Esophagus squamous epithelium (tissue), 4 donors: ENCODE measurements around the gene SERINC5.

Experiments used
- POLR2A ChIP-seq, 4 donors: fragments of 450-650 bp; IDR thresholded peaks; one replicate each; pipeline ENCODE4 v1.6.1; 2017; ENCODE audit warnings: antibody characterized with exemption in 4 of 4, mild to moderate bottlenecking in 4 of 4, moderate library complexity in 3 of 4
- TF ChIP-seq, protein P1 (sequence below), 6 experiments: fragments of 450-650 bp in 4 of 6; fragments of 200-600 bp in 2 of 6; sonication (generic) in 2 of 6; IDR thresholded peaks; one replicate each; pipeline ENCODE4 v1.5.1; 2016 to 2019; ENCODE audit warnings: antibody characterized with exemption in 6 of 6, mild to moderate bottlenecking in 4 of 6, moderate library complexity in 4 of 6

- no peak for TF ChIP-seq POLR2A (IDR thresholded peaks at IDR 0.05)
- TF ChIP-seq, protein P1, sequence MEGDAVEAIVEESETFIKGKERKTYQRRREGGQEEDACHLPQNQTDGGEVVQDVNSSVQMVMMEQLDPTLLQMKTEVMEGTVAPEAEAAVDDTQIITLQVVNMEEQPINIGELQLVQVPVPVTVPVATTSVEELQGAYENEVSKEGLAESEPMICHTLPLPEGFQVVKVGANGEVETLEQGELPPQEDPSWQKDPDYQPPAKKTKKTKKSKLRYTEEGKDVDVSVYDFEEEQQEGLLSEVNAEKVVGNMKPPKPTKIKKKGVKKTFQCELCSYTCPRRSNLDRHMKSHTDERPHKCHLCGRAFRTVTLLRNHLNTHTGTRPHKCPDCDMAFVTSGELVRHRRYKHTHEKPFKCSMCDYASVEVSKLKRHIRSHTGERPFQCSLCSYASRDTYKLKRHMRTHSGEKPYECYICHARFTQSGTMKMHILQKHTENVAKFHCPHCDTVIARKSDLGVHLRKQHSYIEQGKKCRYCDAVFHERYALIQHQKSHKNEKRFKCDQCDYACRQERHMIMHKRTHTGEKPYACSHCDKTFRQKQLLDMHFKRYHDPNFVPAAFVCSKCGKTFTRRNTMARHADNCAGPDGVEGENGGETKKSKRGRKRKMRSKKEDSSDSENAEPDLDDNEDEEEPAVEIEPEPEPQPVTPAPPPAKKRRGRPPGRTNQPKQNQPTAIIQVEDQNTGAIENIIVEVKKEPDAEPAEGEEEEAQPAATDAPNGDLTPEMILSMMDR (IDR thresholded peaks at IDR 0.05) = no peak
These were observed 68.3 kb downstream of the SERINC5 start for GRCh38 chr5:80187421-80188090.
